ENCODE measurements around the gene B3GLCT. TPM values are rescaled to one million over a fixed set of nuclear protein-coding genes. Genes with fewer than 3 reads are reported as not detected.
A peak's percentile ranks its signal among the peaks of the same experiment; 100 is the strongest.

The B3GLCT gene
- total RNA-seq, 2 donors from 2014 or later: 10.1 to 11.5 TPM

DNA sequence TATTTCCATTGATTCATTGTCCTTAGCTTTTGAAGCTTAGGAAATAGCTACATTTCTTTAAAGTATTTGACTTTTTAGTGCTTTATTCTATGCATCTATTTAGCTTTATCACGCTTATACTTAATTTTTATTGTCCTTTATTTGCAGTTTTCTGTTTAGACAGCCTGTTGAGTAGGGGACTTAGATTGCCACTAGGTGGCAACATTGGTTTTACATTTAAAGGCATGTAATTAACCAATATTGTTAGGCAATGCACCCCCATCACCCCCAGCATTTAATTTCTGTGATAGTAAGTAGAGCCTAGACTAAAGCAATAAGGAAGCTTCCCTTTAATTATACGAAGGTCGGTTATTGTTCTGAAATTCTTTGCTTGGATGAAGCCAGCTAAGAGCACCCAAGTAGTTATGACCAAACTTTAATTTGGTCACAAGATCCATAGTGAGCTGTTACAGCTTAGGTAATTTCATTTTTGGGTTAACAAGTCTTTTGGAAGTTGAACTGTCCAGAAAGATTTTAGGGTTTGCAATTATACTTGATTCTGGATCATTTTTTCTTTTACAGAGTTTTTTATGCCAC, 36.5 kb downstream of the B3GLCT start:
- Histone ChIP-seq H3K9ac (ENCODE audit: extremely low read depth, low read length, poor library complexity, severe bottlenecking) (no peak overlapping the region), H3K36me3 (ENCODE audit: control insufficient read depth, insufficient read depth, low read length) (peaks cover 7% of the 10 kb centered on the region), H3K4me1 (ENCODE audit: control insufficient read depth, insufficient read depth, low read length) (no peaks in the 10 kb centered on the region), H3K27ac (ENCODE audit: low read depth, low read length) (no peak overlapping the region), H3K9me3 (ENCODE audit: control insufficient read depth, low read length) (no peaks in the 10 kb centered on the region), H3K4me3 (ENCODE audit: low read length) (no peak overlapping the region), H3K27me3 (ENCODE audit: control insufficient read depth, insufficient read depth, low read length, poor library complexity, severe bottlenecking) (no peaks in the 10 kb centered on the region)
- WGBS, 2 experiments (ENCODE audit: insufficient coverage in 1 of 2, insufficient read length in 1 of 2): 86% methylated on average over 2 of the region's 3 CpGs; no CpG with 5 or more reads in 1 of the 2 experiments
- H3K4me1 Mint-ChIP-seq: no peaks in the 10 kb centered on the region
- H3K27ac Mint-ChIP-seq: no peak overlapping the region
- H3K9me3 Mint-ChIP-seq: no peaks in the 10 kb centered on the region
- TF ChIP-seq, protein P1, sequence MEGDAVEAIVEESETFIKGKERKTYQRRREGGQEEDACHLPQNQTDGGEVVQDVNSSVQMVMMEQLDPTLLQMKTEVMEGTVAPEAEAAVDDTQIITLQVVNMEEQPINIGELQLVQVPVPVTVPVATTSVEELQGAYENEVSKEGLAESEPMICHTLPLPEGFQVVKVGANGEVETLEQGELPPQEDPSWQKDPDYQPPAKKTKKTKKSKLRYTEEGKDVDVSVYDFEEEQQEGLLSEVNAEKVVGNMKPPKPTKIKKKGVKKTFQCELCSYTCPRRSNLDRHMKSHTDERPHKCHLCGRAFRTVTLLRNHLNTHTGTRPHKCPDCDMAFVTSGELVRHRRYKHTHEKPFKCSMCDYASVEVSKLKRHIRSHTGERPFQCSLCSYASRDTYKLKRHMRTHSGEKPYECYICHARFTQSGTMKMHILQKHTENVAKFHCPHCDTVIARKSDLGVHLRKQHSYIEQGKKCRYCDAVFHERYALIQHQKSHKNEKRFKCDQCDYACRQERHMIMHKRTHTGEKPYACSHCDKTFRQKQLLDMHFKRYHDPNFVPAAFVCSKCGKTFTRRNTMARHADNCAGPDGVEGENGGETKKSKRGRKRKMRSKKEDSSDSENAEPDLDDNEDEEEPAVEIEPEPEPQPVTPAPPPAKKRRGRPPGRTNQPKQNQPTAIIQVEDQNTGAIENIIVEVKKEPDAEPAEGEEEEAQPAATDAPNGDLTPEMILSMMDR (conservative IDR thresholded peaks at IDR 0.05): peak; percentile 84
- H3K27me3 Mint-ChIP-seq (ENCODE audit: insufficient read depth): no peaks in the 10 kb centered on the region
- H3K4me3 Mint-ChIP-seq: no peak overlapping the region
- no peak for DNase-seq
- H3K36me3 Mint-ChIP-seq (ENCODE audit: low read depth): peaks cover 15% of the 10 kb centered on the region

DNA sequence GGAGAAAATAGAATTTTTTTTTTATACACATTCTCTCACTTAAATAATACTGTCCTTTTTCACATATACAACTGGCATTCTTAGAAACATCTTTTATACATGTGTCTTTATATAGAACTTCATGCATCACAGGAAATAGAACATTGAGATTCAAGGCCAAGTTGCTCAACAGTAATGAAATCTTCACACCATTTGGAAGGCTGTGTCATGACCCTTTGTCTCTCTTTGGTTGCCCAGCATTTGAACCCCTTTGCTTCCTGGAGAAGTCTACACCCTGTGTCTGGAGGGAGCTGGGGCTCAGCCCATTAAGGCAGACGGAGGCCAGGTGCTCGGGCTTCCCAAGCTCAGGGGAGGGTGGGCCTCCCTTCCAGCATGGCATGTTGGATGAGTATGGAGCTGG, 41.1 kb downstream of the B3GLCT start:
- Histone ChIP-seq H3K27me3 (ENCODE audit: control insufficient read depth, insufficient read depth, low read length, poor library complexity, severe bottlenecking) (no peaks in the 10 kb centered on the region), H3K9me3 (ENCODE audit: control insufficient read depth, low read length) (no peaks in the 10 kb centered on the region), H3K9ac (ENCODE audit: extremely low read depth, low read length, poor library complexity, severe bottlenecking) (no peak overlapping the region), H3K36me3 (ENCODE audit: control insufficient read depth, insufficient read depth, low read length) (no peaks in the 10 kb centered on the region), H3K4me1 (ENCODE audit: control insufficient read depth, insufficient read depth, low read length) (no peaks in the 10 kb centered on the region), H3K4me3 (ENCODE audit: low read length) (no peak overlapping the region), H3K27ac (ENCODE audit: low read depth, low read length) (no peak overlapping the region)
- 97% methylated on average over 2 of the region's 2 CpGs; no CpG with 5 or more reads in 1 of the 2 experiments for WGBS, 2 experiments (ENCODE audit: insufficient coverage in 1 of 2, insufficient read length in 1 of 2)
- H3K4me1 Mint-ChIP-seq: no peaks in the 10 kb centered on the region
- no peak overlapping the region for H3K4me3 Mint-ChIP-seq
- no peak for DNase-seq
- no peak overlapping the region for H3K27ac Mint-ChIP-seq
- no peaks in the 10 kb centered on the region for H3K9me3 Mint-ChIP-seq
- TF ChIP-seq, protein P1 (conservative IDR thresholded peaks at IDR 0.05): no peak
- H3K27me3 Mint-ChIP-seq (ENCODE audit: insufficient read depth): no peaks in the 10 kb centered on the region
- H3K36me3 Mint-ChIP-seq (ENCODE audit: low read depth): peaks cover 2% of the 10 kb centered on the region

DNA sequence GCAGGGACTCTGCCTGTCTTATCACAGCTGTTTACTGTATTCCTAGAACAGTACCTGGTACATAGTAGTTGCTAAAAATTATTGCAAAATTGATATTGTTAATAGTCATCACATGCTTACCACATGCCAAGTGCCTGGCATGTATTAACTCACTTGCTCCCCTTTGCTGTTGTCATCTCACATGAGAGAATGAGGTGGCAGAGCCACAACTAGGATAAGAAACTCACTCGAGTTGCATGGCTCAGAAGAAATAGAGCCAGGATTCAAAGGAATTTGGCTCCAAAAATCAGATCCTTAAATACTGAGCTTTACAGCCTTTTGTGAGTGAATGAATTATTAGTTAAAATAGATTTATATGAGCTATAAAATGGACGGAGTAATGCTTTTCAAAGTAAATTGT, 42.6 kb downstream of the B3GLCT start:
- H3K36me3 ChIP-seq (ENCODE audit: control insufficient read depth, insufficient read depth, low read length): no peaks in the 10 kb centered on the region
- H3K27ac Mint-ChIP-seq: no peak overlapping the region
- no peaks in the 10 kb centered on the region for H3K9me3 ChIP-seq (ENCODE audit: control insufficient read depth, low read length)
- no peak overlapping the region for H3K9ac ChIP-seq (ENCODE audit: extremely low read depth, low read length, poor library complexity, severe bottlenecking)
- H3K36me3 Mint-ChIP-seq (ENCODE audit: low read depth): peaks cover 7% of the 10 kb centered on the region
- DNase-seq: no peak
- no peaks in the 10 kb centered on the region for H3K9me3 Mint-ChIP-seq
- no peak overlapping the region for H3K27ac ChIP-seq (ENCODE audit: low read depth, low read length)
- H3K4me3 ChIP-seq (ENCODE audit: low read length): no peak overlapping the region
- no peaks in the 10 kb centered on the region for H3K4me1 ChIP-seq (ENCODE audit: control insufficient read depth, insufficient read depth, low read length)
- TF ChIP-seq, protein P1 (conservative IDR thresholded peaks at IDR 0.05): no peak
- no peaks in the 10 kb centered on the region for H3K27me3 Mint-ChIP-seq (ENCODE audit: insufficient read depth)
- no peak overlapping the region for H3K4me3 Mint-ChIP-seq
- WGBS, 2 experiments (ENCODE audit: insufficient coverage in 1 of 2, insufficient read length in 1 of 2): 88 to 100% methylated on average over 1 to 2 of the region's 2 CpGs
- no peaks in the 10 kb centered on the region for H3K4me1 Mint-ChIP-seq
- no peaks in the 10 kb centered on the region for H3K27me3 ChIP-seq (ENCODE audit: control insufficient read depth, insufficient read depth, low read length, poor library complexity, severe bottlenecking)
